Thymus (tissue), 11 donors: ENCODE results near the gene SLC37A1. TPM values are rescaled to one million over a fixed set of nuclear protein-coding genes. Genes with fewer than 3 reads are reported as not detected.

Source experiments
- DNase-seq, 9 donors: peaks; one replicate each; pipeline ENCODE4 v3.0.0-alpha.2; 2013; ENCODE audit warnings: low spot score in 9 of 9, low read depth in 6 of 9, missing footprints in 1 of 9
- H3K27ac ChIP-seq, 2 donors: one replicate each; pipeline ENCODE4 v1.5.1; 2013; ENCODE audit warnings: control low read depth in 1 of 2, low read depth in 1 of 2, low read length in 1 of 2, mild to moderate bottlenecking in 1 of 2, moderate library complexity in 1 of 2
- H3K27me3 ChIP-seq, 2 donors: one replicate each; pipeline ENCODE4 v1.5.1; 2013; ENCODE audit warnings: low read length in 1 of 2; ENCODE audit not compliant: control insufficient read depth in 2 of 2, insufficient read depth in 1 of 2
- H3K36me3 ChIP-seq, 2 donors: one replicate each; pipeline ENCODE4 v1.5.1; 2013; ENCODE audit warnings: low read length in 1 of 2, mild to moderate bottlenecking in 1 of 2, moderate library complexity in 1 of 2; ENCODE audit not compliant: control insufficient read depth in 2 of 2, insufficient read depth in 2 of 2
- H3K4me1 ChIP-seq, 2 donors: one replicate each; pipeline ENCODE4 v1.5.1; 2013; ENCODE audit warnings: low read length in 2 of 2; ENCODE audit not compliant: control insufficient read depth in 2 of 2, insufficient read depth in 2 of 2
- H3K4me3 ChIP-seq, 2 donors: one replicate each; pipeline ENCODE4 v1.5.1; 2013; ENCODE audit warnings: low read length in 2 of 2, control low read depth in 1 of 2, mild to moderate bottlenecking in 1 of 2
- H3K9me3 ChIP-seq, 2 donors: one replicate each; pipeline ENCODE4 v1.5.1; 2013; ENCODE audit warnings: low read length in 1 of 2, mild to moderate bottlenecking in 1 of 2; ENCODE audit not compliant: control insufficient read depth in 2 of 2, insufficient read depth in 1 of 2
- WGBS: extraction: QIAGEN DNeasy Blood & Tissue Kit; methylation state at CpG from one replicate; pipeline ENCODE4 v1.1.7; 2013; 5-methylcytosine and 5-hydroxymethylcytosine counted together
- polyA plus RNA-seq: library from polyadenylated mRNA; stranded (reverse); fragments of 200-250 nt; gene quantifications from one replicate; pipeline ENCODE4 v1.2.3, GENCODE V29; 2013
- total RNA-seq: library from RNA; stranded (reverse); fragments of 120-200 nt; gene quantifications from one replicate; pipeline ENCODE4 v1.2.4, GENCODE V29; 2013
- donor health status: healthy.

SLC37A1 gene
- total and polyA plus RNA-seq, 2 donors = 9.0 to 9.2 TPM

- 97% methylated on average over 19 of the region's 19 CpGs for WGBS
- DNase-seq = no peak
- no peaks in the 10 kb centered on the region for H3K9me3 ChIP-seq
- no peaks in the 10 kb centered on the region for H3K36me3 ChIP-seq
- peaks cover 0 to 34% of the 10 kb centered on the region in 2 donors for H3K4me1 ChIP-seq
- no peak overlapping the region for H3K4me3 ChIP-seq
- H3K27ac ChIP-seq = no peak overlapping the region
- H3K27me3 ChIP-seq = no peaks in the 10 kb centered on the region
Measured at GRCh38 chr21:42592156-42592820, 78.6 kb downstream of the SLC37A1 start.

GRCh38 chr21:42593007-42593814 lies 79.6 kb downstream of the SLC37A1 start:
- Histone ChIP-seq H3K27me3 (no peaks in the 10 kb centered on the region), H3K27ac (no peak overlapping the region), H3K36me3 (no peaks in the 10 kb centered on the region), H3K4me1 (peaks cover 0 to 34% of the 10 kb centered on the region in 2 donors), H3K4me3 (no peak overlapping the region), H3K9me3 (no peaks in the 10 kb centered on the region)
- WGBS = 39% methylated on average over 33 of the region's 33 CpGs
- DNase-seq = peak in 8 of 9 donors; percentile 36 to 78 (median 48)

- DNase-seq = no peak
- Histone ChIP-seq H3K9me3 (no peaks in the 10 kb centered on the region), H3K36me3 (no peaks in the 10 kb centered on the region), H3K27ac (no peak overlapping the region), H3K4me3 (no peak overlapping the region), H3K27me3 (no peaks in the 10 kb centered on the region), H3K4me1 (peaks cover 0 to 34% of the 10 kb centered on the region in 2 donors)
- 64% methylated on average over 17 of the region's 17 CpGs for WGBS
Measured at GRCh38 chr21:42594616-42595282, 81.1 kb downstream of the SLC37A1 start.

GRCh38 chr21:42595283-42596187 lies 81.9 kb downstream of the SLC37A1 start:
- Histone ChIP-seq H3K27me3 (no peaks in the 10 kb centered on the region), H3K27ac (no peak overlapping the region), H3K36me3 (no peaks in the 10 kb centered on the region), H3K4me3 (no peak overlapping the region), H3K9me3 (no peaks in the 10 kb centered on the region), H3K4me1 (peaks cover 0 to 31% of the 10 kb centered on the region in 2 donors)
- DNase-seq = no peak
- 97% methylated on average over 25 of the region's 25 CpGs for WGBS

GRCh38 chr21:42596657-42597056 lies 83.0 kb downstream of the SLC37A1 start:
- H3K27me3 ChIP-seq = no peaks in the 10 kb centered on the region
- no peak overlapping the region for H3K4me3 ChIP-seq
- H3K4me1 ChIP-seq = peaks cover 0 to 21% of the 10 kb centered on the region in 2 donors
- no peaks in the 10 kb centered on the region for H3K36me3 ChIP-seq
- H3K27ac ChIP-seq = no peak overlapping the region
- DNase-seq = no peak
- 86% methylated on average over 2 of the region's 2 CpGs for WGBS
- H3K9me3 ChIP-seq = no peaks in the 10 kb centered on the region

- no peak for DNase-seq
- no peak overlapping the region for H3K4me3 ChIP-seq
- 98% methylated on average over 11 of the region's 11 CpGs for WGBS
- H3K27ac ChIP-seq = no peak overlapping the region
- H3K4me1 ChIP-seq = peaks cover 0 to 15% of the 10 kb centered on the region in 2 donors
- no peaks in the 10 kb centered on the region for H3K9me3 ChIP-seq
- no peaks in the 10 kb centered on the region for H3K27me3 ChIP-seq
- H3K36me3 ChIP-seq = no peaks in the 10 kb centered on the region
Measured at GRCh38 chr21:42597487-42598158, 84.0 kb downstream of the SLC37A1 start.

- Histone ChIP-seq H3K4me3 (no peak overlapping the region), H3K9me3 (no peaks in the 10 kb centered on the region), H3K27ac (no peak overlapping the region), H3K4me1 (peaks cover 0 to 10% of the 10 kb centered on the region in 2 donors), H3K27me3 (no peaks in the 10 kb centered on the region), H3K36me3 (no peaks in the 10 kb centered on the region)
- WGBS = 98% methylated on average over 11 of the region's 11 CpGs
- no peak for DNase-seq
Measured at GRCh38 chr21:42598159-42598735, 84.6 kb downstream of the SLC37A1 start.

GRCh38 chr21:42599486-42599885 lies 85.8 kb downstream of the SLC37A1 start:
- H3K9me3 ChIP-seq = no peaks in the 10 kb centered on the region
- no peaks in the 10 kb centered on the region for H3K27me3 ChIP-seq
- no peak overlapping the region for H3K27ac ChIP-seq
- DNase-seq = no peak
- over 99% methylated on average over 4 of the region's 4 CpGs for WGBS
- no peak overlapping the region for H3K4me3 ChIP-seq
- no peaks in the 10 kb centered on the region for H3K36me3 ChIP-seq
- peaks cover 0 to 8% of the 10 kb centered on the region in 2 donors for H3K4me1 ChIP-seq
